IMR-90 (cell line): Measurements from ENCODE around the gene ANTXR1.

Experiments
- BHLHE40 ChIP-seq: fragments of 150-350 bp; IDR thresholded peaks from 2 replicates; pipeline ENCODE4 v1.6.1; 2016; ENCODE audit warnings: mild to moderate bottlenecking, low read depth, low read length
- CEBPB ChIP-seq: IDR thresholded peaks from 2 replicates; pipeline ENCODE4 v1.6.1; 2012; ENCODE audit warnings: low read depth, low read length, improper control_type of control experiment
- CTCF ChIP-seq: conservative IDR thresholded peaks from 2 replicates; pipeline ENCODE4 v1.5.1; 2012; ENCODE audit warnings: mild to moderate bottlenecking, low read depth, low read length, improper control_type of control experiment
- ELK1 ChIP-seq: fragments of 150-350 bp; IDR thresholded peaks from 2 replicates; pipeline ENCODE4 v1.6.1; 2016; ENCODE audit warnings: low read depth, mild to moderate bottlenecking, low read length, moderate library complexity, borderline replicate concordance
- MAFK ChIP-seq: IDR thresholded peaks from 2 replicates; pipeline ENCODE4 v1.6.1; 2012; ENCODE audit warnings: low read depth, low read length, improper control_type of control experiment
- MAZ ChIP-seq: IDR thresholded peaks from 2 replicates; pipeline ENCODE4 v1.6.1; 2012; ENCODE audit warnings: low read depth, mild to moderate bottlenecking, low read length, improper control_type of control experiment, moderate library complexity, borderline replicate concordance
- MXI1 ChIP-seq: IDR thresholded peaks from 2 replicates; pipeline ENCODE4 v1.6.1; 2012; ENCODE audit warnings: low read depth, mild to moderate bottlenecking, low read length, moderate library complexity, borderline replicate concordance
- POLR2A ChIP-seq: IDR thresholded peaks from 2 replicates; pipeline ENCODE4 v1.6.1; 2012; ENCODE audit warnings: mild to moderate bottlenecking, low read depth, low read length
- RAD21 ChIP-seq: IDR thresholded peaks from 2 replicates; pipeline ENCODE4 v1.6.1; 2012; ENCODE audit warnings: low read length, improper control_type of control experiment
- RCOR1 ChIP-seq: IDR thresholded peaks from 2 replicates; pipeline ENCODE4 v1.6.1; 2012; ENCODE audit warnings: mild to moderate bottlenecking, low read length, improper control_type of control experiment; ENCODE audit not compliant: insufficient replicate concordance
- RFX5 ChIP-seq: IDR thresholded peaks from 2 replicates; pipeline ENCODE4 v1.8.0; 2012; ENCODE audit warnings: low read depth, mild to moderate bottlenecking, low read length, moderate library complexity
- SMC3 ChIP-seq: fragments of 150-350 bp; IDR thresholded peaks from 2 replicates; pipeline ENCODE4 v1.6.1; 2016; ENCODE audit warnings: low read depth, mild to moderate bottlenecking, antibody characterized with exemption, low read length, moderate library complexity
- USF2 ChIP-seq: fragments of 150-350 bp; IDR thresholded peaks from 2 replicates; pipeline ENCODE4 v1.6.1; 2017; ENCODE audit warnings: mild to moderate bottlenecking, antibody characterized with exemption, low read length, low read depth

- TF ChIP-seq ELK1 (no peak), POLR2A (no peak), RAD21 (no peak), CTCF (no peak), RCOR1 (no peak), RFX5 (no peak), USF2 (no peak), MAZ (no peak), MXI1 (no peak), BHLHE40 (no peak), MAFK (no peak), SMC3 (no peak), CEBPB (no peak)
Observed at GRCh38 chr2:69241093-69241492, 228.1 kb downstream of the ANTXR1 start.
